WTC11 (cell line): ENCODE data around the gene RTL1.

ENCODE experiments used
- ATF6 ChIP-seq: sonication (generic); formaldehyde crosslinking; IDR thresholded peaks from 2 replicates; pipeline ENCODE4 v1.8.1; 2023; ENCODE audit warnings: mild to moderate bottlenecking, missing genetic modification reagents
- CREB1 ChIP-seq: sonication (generic); formaldehyde crosslinking; IDR thresholded peaks from 2 replicates; pipeline ENCODE4 v1.8.0; 2023; ENCODE audit warnings: mild to moderate bottlenecking, missing genetic modification reagents
- CREM ChIP-seq: sonication (generic); formaldehyde crosslinking; IDR thresholded peaks from 2 replicates; pipeline ENCODE4 v1.8.1; 2022; ENCODE audit warnings: mild to moderate bottlenecking, missing genetic modification reagents, moderate library complexity
- CTCF ChIP-seq: fragments of 200-600 bp; IDR thresholded peaks from 2 replicates; pipeline ENCODE4 v1.8.0; 2022; ENCODE audit warnings: antibody characterized with exemption
- ESRRA ChIP-seq: sonication (generic); formaldehyde crosslinking; IDR thresholded peaks from 2 replicates; pipeline ENCODE4 v1.8.1; 2022; ENCODE audit warnings: mild to moderate bottlenecking, missing genetic modification reagents, borderline replicate concordance
- NR2C2 ChIP-seq: sonication (generic); formaldehyde crosslinking; IDR thresholded peaks from 2 replicates; pipeline ENCODE4 v1.8.0; 2022; ENCODE audit warnings: mild to moderate bottlenecking, missing genetic modification reagents
- RORB ChIP-seq: fragments of 250-450 bp; sonication (Bioruptor Pico); IDR thresholded peaks from 2 replicates; pipeline ENCODE4 v1.9.0; 2021; ENCODE audit warnings: mild to moderate bottlenecking
- ZNF396 ChIP-seq: fragments of 250-450 bp; sonication (Bioruptor Pico); IDR thresholded peaks from 2 replicates; pipeline ENCODE4 v1.8.0; 2021; ENCODE audit warnings: mild to moderate bottlenecking, moderate library complexity, borderline replicate concordance
- ZNF416 ChIP-seq: fragments of 250-450 bp; sonication (Bioruptor Pico); IDR thresholded peaks from 2 replicates; pipeline ENCODE4 v1.9.0; 2021; ENCODE audit warnings: mild to moderate bottlenecking, inconsistent platforms
- ZNF512 ChIP-seq: sonication (generic); formaldehyde crosslinking; IDR thresholded peaks from 2 replicates; pipeline ENCODE4 v1.8.1; 2022; ENCODE audit warnings: missing genetic modification reagents, borderline replicate concordance
- TF ChIP-seq, protein P1 (sequence below): sonication (generic); formaldehyde crosslinking; IDR thresholded peaks from 2 replicates; pipeline ENCODE4 v1.8.0; 2023; ENCODE audit warnings: missing genetic modification reagents
- TF ChIP-seq, protein P2 (sequence below): sonication (generic); formaldehyde crosslinking; conservative IDR thresholded peaks from 2 replicates; pipeline ENCODE4 v1.8.1; 2023; ENCODE audit warnings: mild to moderate bottlenecking, low read depth, missing genetic modification reagents, moderate library complexity
- TF ChIP-seq, protein P3 (sequence below): sonication (generic); formaldehyde crosslinking; IDR thresholded peaks from 2 replicates; pipeline ENCODE4 v1.8.1; 2023; ENCODE audit warnings: mild to moderate bottlenecking, missing genetic modification reagents, moderate library complexity

- no peak for TF ChIP-seq ESRRA
- no peak for TF ChIP-seq ZNF512 (CRISPR knock-in tag)
- TF ChIP-seq RORB (CRISPR knock-in tag): no peak
- TF ChIP-seq, protein P1, sequence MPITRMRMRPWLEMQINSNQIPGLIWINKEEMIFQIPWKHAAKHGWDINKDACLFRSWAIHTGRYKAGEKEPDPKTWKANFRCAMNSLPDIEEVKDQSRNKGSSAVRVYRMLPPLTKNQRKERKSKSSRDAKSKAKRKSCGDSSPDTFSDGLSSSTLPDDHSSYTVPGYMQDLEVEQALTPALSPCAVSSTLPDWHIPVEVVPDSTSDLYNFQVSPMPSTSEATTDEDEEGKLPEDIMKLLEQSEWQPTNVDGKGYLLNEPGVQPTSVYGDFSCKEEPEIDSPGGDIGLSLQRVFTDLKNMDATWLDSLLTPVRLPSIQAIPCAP: no peak
- no peak for TF ChIP-seq CTCF
- no peak for TF ChIP-seq ZNF396 (CRISPR knock-in tag)
- no peak for TF ChIP-seq ATF6
- TF ChIP-seq NR2C2 (CRISPR knock-in tag): no peak
- no peak for TF ChIP-seq CREB1 (CRISPR knock-in tag)
- TF ChIP-seq ZNF416 (CRISPR knock-in tag): no peak
- TF ChIP-seq, protein P2, sequence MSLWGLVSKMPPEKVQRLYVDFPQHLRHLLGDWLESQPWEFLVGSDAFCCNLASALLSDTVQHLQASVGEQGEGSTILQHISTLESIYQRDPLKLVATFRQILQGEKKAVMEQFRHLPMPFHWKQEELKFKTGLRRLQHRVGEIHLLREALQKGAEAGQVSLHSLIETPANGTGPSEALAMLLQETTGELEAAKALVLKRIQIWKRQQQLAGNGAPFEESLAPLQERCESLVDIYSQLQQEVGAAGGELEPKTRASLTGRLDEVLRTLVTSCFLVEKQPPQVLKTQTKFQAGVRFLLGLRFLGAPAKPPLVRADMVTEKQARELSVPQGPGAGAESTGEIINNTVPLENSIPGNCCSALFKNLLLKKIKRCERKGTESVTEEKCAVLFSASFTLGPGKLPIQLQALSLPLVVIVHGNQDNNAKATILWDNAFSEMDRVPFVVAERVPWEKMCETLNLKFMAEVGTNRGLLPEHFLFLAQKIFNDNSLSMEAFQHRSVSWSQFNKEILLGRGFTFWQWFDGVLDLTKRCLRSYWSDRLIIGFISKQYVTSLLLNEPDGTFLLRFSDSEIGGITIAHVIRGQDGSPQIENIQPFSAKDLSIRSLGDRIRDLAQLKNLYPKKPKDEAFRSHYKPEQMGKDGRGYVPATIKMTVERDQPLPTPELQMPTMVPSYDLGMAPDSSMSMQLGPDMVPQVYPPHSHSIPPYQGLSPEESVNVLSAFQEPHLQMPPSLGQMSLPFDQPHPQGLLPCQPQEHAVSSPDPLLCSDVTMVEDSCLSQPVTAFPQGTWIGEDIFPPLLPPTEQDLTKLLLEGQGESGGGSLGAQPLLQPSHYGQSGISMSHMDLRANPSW (CRISPR knock-in tag): no peak
- TF ChIP-seq CREM (CRISPR knock-in tag): no peak
- TF ChIP-seq, protein P3, sequence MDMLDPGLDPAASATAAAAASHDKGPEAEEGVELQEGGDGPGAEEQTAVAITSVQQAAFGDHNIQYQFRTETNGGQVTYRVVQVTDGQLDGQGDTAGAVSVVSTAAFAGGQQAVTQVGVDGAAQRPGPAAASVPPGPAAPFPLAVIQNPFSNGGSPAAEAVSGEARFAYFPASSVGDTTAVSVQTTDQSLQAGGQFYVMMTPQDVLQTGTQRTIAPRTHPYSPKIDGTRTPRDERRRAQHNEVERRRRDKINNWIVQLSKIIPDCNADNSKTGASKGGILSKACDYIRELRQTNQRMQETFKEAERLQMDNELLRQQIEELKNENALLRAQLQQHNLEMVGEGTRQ (CRISPR knock-in tag): no peak
Measured at GRCh38 chr14:100944052-100944451, 40.5 kb upstream of the RTL1 start.
